ELF-1 (cell line): ENCODE data around the gene ST6GALNAC5.

Source experiments
- DNase-seq: peaks from one replicate; pipeline ENCODE4 v3.0.0-alpha.2; 2016; ENCODE audit warnings: low read depth, low spot score

The ST6GALNAC5 gene

DNA sequence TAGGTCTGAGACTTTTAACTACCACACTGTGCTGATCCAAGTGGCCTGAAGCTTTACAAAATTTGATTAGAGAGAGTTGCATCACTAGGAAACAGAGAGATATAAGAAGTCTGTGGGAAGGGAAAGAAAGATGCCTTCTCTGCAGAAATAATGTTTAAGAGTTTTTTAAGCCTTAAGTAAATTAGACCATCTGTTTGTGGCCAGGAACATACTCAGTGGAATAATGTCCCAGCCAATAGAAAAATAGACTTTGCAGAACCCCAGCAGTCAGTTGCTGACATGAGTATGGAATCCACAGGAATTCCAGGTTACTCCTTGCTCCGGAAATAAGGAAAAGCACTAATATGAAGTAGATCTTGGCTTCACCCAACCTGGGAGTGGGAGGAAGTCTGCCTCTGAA, 144.8 kb downstream of the ST6GALNAC5 start:
- no peak for DNase-seq

DNA sequence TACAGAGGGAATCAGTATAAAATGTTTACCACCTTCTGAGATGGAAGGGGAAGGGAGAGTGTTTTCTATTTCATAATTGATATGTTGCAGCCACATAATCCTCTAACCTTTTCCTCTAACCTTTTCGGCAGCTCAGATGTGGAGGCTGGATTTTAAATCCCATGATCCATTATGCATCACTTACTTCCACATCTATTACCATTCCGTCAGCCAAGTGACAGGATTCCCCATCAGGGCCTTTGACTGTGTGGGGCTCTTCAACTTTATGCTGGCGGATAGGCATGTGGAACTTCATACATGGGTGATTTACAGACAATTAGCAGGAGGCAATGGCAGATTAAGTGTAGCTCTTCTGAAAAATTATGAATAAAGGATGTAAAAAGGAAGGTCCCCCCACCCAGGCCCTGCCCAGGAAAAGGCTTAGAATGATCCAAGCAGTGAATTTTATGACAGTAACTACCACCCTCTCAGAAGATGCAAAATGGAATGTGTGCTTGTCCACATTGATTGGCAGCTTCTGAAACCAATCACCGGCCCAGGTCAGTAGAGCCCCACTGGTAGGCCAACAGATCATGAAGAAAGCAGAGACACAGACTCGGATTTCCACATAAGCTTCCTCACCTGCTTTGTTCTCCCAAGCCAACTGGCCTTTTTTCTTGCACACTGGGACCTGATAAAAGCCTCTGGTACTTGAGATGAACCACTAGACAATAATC, 147.0 kb downstream of the ST6GALNAC5 start:
- DNase-seq = no peak

DNA sequence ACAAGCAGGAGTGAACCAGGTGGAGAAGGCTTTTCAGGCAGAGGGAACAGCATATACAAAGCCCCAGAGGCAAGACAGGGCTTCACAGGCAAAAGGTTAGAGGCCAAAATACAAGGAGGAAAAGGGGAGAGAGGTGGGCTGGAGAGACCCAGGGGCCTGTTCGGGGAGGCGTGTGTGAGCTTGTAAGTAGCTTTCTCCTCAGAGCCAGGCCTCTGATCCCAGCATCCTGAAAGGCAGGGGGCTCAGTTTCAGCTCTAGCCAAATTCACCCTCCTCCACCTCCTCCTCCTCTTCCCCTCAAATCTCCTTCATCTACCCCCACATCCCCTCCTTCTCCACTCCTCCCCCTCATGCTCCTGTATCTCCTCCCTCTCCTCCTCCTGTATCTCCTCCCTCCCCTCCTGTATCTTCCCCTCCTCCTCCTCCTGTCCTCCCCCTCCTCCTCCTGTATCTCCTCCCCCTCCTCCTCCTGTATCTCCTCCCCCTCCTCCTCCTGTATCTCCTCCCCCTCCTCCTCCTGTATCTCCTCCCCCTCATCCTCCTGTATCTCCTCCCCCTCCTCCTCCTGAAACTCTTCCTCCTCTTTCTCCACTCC, 148.6 kb downstream of the ST6GALNAC5 start:
- DNase-seq = no peak

DNA sequence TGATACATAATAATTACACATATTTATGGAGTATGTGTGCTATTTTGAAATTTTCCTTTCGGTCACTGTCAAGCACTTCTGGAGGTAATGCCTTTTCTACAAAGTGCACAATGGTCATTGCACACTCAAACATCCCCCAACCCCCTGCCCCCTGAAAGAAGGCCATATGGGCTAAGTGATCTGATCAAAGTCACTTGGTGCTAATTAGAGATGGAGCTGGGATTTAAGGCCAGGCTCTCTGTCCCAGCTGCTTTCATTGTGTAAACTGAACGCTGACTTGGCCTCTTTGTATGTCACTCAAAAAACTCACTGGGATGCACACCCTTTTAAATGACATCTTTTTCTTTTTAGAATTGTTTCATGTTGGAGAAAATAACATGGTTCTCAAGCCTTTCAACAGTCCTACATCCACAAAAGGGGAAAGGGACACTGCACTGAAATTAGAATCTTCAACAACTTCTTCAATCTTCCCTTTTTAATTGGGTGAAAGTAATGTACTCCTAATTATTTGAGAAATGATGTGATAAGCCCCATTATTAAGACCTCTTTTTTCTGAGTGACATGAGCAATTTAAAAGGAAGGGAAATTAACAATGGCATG, 149.2 kb downstream of the ST6GALNAC5 start:
- DNase-seq = no peak

DNA sequence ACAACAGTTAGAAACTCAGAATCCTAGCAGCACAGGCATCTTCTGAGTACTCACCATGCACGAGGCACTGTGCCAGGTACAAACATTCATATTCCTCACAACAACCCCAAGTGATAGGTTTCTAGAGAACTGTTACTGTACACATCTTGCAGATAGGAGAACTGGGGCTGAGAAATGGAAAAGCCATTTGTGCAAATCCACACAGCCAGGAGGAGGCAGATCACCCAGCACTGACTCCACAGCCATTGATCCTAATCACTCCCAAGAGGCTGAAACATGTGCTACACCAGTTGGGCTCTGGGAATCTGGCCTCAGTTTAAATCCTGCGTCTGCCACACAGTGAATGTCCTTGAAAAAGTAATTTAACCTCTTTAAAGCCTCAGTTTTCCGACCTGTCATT, 151.0 kb downstream of the ST6GALNAC5 start:
- peak; percentile 42 for DNase-seq

DNA sequence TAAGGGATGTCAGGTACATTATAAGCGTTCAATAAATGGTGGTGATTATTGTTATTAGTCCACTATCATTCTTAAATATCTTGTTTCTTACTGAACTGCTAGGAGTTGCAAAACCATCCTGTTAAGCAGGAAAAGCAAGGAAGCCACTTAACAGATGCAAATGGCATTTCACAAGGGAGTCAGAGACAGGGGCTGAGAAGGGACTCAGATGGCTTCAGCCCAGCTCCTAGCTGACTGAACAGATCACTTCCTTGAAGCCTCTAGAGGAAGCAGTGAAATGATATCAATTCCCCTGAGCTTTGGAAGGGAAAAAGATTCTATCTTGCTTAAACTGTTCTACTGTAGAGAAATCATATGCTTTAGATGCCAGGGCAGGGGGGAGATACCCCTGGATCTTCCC, 151.5 kb downstream of the ST6GALNAC5 start:
- DNase-seq = peak; percentile 62

DNA sequence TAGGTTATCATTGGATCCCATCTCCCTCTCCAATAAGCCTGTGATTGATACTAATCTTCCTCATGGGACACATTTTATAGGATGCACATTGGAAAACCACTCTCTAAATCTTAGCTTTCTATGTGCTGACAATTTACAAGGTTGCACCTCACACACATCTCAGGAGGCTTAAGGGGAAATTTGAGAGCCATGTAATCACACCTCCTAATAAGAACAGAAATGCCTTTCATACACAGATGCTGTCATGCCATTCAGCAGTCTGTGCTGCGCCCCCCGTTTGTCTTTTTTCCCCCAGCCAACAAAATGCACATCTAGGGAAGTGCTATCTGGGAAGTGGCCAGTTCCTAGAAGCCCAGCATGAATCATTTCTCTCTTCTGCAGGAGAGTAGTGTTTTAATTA, 154.5 kb downstream of the ST6GALNAC5 start:
- no peak for DNase-seq

DNA sequence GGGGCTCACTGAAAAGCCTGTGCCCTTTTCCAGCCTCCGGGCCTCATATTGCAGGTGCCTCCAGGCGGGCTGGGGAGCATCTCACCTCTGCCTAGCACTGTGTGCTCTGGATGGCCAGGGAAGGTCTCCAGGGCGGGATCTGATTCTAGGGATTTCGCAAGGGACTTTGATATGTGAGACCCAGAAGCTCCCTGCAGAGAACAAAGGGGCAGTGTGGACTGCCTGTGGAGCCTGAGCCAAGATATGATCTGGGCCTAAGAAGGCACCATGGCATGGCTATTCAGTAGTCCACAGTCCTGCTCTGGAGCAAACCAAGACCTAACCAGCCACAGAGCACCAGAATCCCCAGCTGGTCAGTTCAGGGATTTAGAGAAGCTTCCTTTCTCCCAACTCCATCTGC, 157.2 kb downstream of the ST6GALNAC5 start:
- DNase-seq = peak; percentile 79

DNA sequence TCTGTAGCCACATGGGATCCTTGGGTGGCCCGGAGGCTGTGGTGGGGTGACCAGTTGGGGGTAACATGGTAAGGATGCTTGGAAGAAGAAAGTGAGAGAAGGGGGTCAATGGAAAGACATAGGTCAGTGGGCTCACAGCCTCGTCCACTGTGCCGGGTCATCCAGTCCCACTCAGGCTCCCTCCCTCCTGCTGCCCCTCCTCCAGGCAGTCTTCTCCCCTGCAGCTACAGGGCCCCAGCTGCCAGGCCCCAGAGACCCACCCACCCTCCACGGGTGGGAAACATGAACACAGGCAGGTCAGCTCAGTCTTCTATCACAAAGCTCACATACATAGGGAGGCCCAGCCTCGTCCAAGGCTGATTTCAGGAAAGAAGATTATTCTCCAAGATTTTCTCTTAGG, 158.3 kb downstream of the ST6GALNAC5 start:
- no peak for DNase-seq

DNA sequence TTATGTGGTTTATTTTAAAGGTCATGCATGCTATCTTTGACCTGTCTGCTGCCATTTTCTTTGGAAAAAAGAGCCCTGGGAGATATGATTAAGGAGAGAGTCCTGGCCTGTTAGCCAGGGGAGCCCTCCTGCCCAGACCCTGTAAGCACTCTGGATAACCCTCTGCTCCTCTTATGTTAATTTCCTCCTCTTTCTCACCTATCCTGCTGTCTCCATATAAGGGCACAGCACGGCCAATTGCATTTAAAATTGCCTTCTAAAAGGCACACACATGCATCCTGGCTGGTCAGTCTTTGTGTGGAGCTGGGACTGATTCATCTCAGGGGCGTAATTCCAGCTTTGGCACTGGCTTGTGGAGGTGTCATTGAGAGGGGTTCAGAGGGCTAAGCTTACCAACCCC, 158.9 kb downstream of the ST6GALNAC5 start:
- DNase-seq = no peak

DNA sequence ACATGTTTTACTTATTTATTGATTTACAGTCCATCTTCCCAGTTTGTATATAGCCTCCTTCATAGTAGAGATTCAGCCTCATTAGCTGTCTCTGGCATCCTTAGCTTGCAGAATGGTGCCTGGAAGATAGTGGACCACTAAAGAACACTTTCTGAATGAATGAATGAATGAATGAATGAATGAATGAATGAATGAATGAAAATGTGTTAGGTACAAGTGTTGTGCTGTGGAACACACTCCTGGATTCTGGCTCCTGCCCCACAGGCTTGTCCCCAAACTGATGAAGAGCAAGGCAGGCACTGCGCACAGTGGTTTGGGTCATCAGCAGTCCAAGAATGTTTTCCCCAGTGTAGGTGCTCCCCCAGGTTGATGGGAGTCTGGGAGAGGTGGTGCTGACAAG, 159.4 kb downstream of the ST6GALNAC5 start:
- no peak for DNase-seq

DNA sequence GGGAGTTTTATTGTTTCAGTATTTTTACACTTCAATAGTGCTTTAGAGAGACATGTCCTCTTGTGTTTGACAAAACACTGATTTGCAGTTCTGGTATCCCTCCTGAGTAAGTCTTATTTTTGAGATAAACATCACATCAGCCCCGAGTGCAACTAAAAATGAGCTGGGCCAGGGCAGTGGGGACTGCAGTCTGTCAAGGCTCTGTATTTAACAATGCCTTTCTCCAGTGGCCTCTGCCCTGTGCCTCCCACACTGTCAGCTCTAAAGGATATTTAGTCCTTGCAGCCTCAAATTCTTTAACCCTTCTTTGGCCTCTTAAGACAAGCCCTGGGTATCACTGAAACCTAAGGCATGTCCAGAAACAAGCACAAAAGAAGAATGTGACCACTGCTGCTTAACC, 160.6 kb downstream of the ST6GALNAC5 start:
- DNase-seq = no peak

DNA sequence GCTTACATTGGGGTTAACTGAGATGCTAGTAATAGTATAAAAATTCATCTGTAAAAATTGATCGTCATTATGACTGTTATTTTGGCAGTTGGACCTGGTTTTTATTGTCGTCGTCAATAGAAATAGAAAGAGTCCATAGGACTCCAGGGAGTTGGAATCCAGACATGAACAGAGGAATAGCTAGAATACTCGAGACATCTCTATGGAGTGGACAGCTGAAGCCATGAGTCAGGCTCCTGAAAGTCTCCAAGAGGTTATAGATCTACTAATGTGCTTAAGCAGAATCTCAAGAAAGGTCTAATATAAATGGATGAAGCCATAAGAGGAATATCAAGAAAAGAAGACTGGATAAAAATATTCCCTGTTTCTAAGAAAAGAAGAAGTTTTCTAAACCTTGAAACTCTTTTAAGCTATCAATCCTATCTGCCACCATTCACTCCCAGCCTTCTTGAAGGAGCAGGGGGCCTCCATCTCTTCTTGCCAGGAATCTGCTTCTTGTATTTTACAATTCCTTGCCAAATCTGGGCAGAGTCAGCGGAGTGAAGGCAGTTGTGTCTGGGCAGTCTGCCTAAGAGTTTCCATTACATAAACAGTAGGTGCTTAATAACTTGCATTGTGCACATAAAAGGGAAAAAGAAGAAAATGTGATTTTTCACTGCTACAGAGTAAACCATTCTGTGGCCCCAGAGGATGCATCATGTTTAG, 163.3 kb downstream of the ST6GALNAC5 start:
- no peak for DNase-seq

DNA sequence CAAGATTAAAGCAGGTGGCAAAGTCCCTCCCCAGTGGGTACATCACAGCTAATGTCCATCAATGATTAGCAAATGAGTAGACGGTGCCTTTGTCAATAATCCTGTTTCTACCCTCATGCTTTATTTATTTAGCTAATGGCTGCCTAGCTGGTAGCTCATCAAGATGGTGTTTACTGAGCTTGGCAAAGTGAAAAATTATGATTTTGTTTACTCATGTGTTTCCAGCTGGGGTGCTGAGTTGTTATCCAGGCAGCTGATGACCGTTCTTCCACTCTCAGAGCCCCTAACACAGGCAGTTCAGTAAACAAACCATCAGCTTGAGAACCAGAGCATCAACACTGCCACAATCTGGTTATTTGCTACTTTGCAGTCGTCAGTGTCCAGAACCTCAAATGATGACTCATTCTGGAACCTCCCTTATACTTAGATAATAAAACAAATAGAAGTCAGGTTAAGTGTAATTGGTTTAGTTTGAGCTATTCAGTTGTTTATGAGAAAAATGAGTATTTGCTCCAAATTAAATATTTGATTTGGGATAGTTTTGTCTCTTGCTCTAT, 163.9 kb downstream of the ST6GALNAC5 start:
- no peak for DNase-seq

DNA sequence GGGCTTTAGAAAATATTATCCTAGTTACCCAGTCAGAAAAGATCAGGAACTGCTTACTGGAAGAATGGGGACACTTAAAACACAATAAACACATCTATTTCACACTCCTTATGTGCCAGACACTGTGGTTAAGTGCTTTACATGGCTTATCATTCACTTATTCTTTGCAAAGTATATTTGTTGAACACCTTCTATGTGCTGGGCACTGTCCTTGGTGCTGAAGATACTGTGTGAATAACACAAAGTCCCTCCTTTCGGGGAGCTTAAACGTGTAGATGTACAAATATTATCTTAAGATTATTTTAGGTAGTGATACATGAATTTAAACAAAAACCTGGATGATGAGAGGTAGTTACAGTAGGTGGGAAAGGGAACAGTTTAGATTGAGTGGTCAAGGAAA, 169.3 kb downstream of the ST6GALNAC5 start:
- no peak for DNase-seq

DNA sequence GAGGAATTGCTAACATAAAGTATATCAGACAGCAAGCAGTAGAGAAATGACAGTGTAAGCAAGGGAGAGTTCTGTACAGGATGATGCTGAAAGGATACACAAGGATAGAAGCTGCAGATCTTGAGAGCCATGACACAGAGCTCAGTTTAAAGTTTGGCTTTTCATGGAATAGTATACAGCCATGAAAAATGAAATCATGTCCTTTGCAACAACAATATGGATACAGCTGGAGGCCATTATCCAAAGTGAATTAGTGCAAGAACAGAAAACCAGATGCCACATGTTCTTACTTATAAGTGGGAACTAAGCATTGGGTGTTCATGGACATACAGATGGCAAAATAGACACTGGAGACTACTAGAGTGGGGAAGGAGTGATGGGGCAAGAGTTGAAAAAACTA, 169.8 kb downstream of the ST6GALNAC5 start:
- DNase-seq = no peak

DNA sequence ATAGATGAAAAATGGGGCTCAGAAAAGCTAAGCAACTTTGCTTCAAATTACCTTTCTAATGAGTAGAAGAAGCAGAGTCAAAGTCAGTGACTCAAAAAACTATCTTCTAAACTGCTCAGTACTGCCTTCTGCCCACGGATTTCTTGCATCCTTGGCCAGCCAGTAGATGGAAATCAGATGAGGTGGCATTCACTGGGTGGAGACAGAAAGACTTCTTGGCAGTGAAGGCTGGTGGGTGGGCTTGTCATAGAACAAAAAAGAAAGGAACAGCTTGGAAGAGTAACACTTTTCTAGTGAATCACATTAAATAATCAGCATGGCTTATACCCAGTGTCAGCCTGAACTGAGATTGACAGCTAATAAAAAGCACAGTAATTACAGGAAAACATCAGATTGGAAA, 170.7 kb downstream of the ST6GALNAC5 start:
- DNase-seq = no peak

DNA sequence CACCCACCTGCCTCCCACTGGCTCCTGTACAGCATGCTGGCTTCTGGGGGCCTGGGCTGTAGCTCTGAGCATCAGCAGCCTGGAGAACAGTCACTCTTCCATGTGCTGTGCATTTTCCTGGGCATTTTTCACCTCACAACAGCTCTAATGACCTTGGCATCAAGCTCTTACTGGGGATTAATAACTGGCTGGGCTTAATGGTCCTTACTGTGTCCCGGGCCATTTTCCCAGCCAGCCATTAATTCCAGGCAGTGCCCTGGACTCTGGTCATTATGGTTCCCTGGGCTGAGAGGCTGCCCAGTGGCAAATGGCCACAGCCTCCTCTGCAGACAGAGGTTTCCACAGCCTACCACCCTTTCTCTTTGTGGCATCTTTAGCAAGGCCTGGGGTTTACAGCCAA, 171.8 kb downstream of the ST6GALNAC5 start:
- no peak for DNase-seq

DNA sequence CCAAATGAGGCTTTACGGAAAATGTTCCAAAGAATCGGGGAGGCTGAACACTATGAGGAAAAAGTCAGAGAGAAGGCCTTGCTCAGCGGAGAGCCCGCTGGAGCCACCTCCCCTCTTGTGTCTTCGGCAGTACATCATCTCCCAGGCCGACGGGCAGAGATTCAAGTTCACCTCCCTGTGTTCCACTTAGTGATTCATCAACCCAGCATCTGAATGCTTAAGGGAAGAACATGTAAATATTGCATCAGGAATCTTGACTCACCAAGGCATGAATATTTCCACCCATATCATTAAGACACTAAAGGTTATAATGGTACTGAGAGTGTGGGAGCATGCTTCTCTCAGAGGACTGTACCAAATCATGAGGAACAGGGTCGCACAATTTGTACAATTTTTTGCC, 172.5 kb downstream of the ST6GALNAC5 start:
- no peak for DNase-seq

DNA sequence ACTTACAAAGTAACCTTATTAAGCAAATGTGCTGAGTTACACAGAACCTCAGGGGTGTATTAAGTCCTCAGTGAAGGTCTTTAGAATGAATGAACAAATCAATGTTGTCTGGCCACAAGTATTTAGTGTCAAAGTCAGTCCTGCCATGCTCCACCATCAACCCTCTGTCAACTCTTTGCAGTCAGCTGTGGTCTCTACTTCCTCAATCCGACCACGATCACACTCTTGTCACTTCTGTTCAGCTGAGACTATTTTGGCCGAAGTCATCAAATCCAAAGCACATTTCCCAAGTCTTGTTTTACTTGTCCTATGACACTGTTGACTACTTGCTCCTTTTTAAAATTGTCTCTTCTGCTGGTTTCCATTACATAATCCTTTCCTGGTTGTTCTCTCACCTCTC, 173.5 kb downstream of the ST6GALNAC5 start:
- DNase-seq = no peak

DNA sequence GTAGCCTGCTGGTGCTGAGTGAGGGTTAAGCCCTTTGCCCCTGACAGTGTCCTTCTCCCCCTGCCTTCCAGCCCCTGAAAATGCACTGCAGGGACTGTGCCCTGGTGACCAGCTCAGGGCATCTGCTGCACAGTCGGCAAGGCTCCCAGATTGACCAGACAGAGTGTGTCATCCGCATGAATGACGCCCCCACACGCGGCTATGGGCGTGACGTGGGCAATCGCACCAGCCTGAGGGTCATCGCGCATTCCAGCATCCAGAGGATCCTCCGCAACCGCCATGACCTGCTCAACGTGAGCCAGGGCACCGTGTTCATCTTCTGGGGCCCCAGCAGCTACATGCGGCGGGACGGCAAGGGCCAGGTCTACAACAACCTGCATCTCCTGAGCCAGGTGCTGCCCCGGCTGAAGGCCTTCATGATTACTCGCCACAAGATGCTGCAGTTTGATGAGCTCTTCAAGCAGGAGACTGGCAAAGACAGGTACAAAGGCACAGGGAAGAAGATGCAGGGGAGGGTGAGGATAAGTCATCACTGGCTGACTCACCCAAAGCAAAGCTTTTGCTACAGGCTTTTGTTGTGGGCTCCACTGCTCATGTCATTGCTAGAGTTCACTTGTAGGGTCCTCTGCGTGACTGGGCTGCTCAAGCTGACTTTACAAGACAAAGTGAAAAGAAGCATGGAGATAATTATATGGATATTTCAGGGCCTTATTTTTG, 177.0 kb downstream of the ST6GALNAC5 start:
- no peak for DNase-seq

DNA sequence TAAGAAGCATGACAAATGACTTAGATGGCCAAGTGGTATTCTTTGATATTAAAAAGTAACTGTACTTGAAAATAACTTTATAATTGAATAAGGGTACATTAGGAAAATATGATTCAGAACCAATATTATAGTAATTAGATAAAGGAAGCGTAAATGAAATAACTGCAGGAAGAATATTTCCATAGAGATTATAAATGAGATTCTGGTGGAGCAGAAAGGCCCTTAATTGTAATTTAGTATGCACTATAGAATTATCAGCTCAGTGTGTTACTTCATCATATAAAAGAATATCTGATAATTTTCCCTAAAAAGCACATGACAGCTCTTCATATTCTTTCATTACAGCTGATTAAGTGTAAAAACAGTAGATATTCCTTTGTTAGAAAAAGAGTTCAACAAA, 180.3 kb downstream of the ST6GALNAC5 start:
- no peak for DNase-seq
